ENCODE data around the gene RAB5A.
"Not testable (repeated sequence)": the region's sequence is repeated elsewhere in the genome, so short reads cannot be mapped to it uniquely, and the experiment has no call there.

Gene RAB5A, protein sequence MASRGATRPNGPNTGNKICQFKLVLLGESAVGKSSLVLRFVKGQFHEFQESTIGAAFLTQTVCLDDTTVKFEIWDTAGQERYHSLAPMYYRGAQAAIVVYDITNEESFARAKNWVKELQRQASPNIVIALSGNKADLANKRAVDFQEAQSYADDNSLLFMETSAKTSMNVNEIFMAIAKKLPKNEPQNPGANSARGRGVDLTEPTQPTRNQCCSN

GRCh38 chr3:19946832-19947548, at the start of gene RAB5A:
Gene RAB5A, plus strand, starts transcription at chr3:19947097. Its CDS starts 3,802 bp downstream, at chr3:19950899.
- DNase-seq, result peak; percentile 97 to 98

GRCh38 chr3:19898721-19899120, 48.2 kb upstream of the RAB5A start:
- DNase-seq, result no peak

GRCh38 chr3:19899264-19899663, 47.6 kb upstream of the RAB5A start:
- DNase-seq, result no peak

DNA sequence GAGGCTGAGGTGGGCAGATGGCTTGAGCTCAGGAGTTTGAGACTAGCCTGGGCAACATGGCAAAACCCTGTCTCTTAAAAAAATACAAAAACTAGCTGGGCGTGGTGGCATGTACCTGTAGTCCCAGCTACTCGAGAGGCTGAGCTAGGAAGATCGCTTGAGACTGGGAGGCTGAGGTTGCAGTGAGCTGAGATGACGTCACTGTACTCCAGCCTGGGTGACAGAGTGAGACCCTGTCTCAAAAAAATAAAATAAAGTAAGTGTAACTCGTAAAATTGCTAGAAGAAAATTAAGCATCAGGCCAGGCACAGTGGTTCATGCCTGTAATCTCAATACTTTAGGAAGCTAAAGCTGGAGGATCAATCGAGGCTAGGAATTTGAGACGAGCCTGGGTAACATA, 47.1 kb upstream of the RAB5A start:
- DNase-seq, result not testable (repeated sequence)

DNA sequence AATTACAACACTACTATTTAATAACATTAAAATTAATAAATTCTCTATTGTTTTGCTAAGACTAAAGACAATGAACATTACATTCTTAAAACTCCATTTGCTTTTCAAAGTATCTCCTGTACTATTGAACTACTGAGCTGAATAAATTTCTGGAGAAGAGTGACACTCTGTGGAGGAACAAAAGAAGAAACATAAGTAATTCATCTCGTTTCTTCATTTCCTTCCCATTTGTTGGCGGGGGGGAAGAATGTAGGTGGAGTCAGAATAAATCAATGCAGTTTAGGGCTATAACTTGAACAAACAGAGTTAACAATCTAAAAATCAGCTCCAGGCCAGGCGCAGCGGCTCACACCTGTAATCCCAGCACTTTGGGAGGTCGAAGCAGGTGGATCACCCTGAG, 45.6 kb upstream of the RAB5A start:
- DNase-seq, result no peak

DNA sequence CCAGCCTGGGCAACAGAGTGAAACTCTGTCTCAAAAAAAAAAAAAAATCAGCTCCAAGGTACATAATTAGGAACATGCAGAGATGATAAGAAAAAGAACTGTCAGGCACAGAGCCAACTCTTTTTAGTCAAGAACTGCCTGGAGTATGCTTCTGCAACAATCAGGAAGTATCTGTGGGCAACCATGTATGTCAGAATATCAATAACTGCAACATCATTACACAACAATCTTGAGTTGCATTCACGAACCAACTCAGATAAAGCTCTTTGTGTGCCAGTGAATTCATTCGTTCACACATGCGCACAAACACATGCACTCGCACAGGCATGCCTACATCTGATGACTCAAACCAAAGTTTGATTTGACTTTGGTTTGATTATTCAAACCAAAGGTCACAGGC, 45.0 kb upstream of the RAB5A start:
- DNase-seq, result no peak

- DNase-seq, result no peak
Measured at GRCh38 chr3:19903649-19904048, 43.2 kb upstream of the RAB5A start.

GRCh38 chr3:19907523-19907922, 39.4 kb upstream of the RAB5A start:
- no peak for DNase-seq

GRCh38 chr3:19911452-19911851, 35.4 kb upstream of the RAB5A start:
- DNase-seq, result no peak

- DNase-seq, result no peak
Measured at GRCh38 chr3:19917167-19917566, 29.7 kb upstream of the RAB5A start.

- DNase-seq, result no peak
Measured at GRCh38 chr3:19920401-19921080, 26.4 kb upstream of the RAB5A start.

- DNase-seq, result no peak
Measured at GRCh38 chr3:19931180-19931692, 15.7 kb upstream of the RAB5A start.

- DNase-seq, result no peak
Measured at GRCh38 chr3:19931767-19932188, 15.1 kb upstream of the RAB5A start.

- DNase-seq, result no peak
Measured at GRCh38 chr3:19932422-19932821, 14.5 kb upstream of the RAB5A start.

GRCh38 chr3:19934098-19934566, 12.8 kb upstream of the RAB5A start, which contains the start of gene EFHB:
Gene EFHB, minus strand, starts transcription at chr3:19934217. Its CDS starts 199 bp downstream, at chr3:19934018.
- peak; percentile 18 to 58 for DNase-seq

DNA sequence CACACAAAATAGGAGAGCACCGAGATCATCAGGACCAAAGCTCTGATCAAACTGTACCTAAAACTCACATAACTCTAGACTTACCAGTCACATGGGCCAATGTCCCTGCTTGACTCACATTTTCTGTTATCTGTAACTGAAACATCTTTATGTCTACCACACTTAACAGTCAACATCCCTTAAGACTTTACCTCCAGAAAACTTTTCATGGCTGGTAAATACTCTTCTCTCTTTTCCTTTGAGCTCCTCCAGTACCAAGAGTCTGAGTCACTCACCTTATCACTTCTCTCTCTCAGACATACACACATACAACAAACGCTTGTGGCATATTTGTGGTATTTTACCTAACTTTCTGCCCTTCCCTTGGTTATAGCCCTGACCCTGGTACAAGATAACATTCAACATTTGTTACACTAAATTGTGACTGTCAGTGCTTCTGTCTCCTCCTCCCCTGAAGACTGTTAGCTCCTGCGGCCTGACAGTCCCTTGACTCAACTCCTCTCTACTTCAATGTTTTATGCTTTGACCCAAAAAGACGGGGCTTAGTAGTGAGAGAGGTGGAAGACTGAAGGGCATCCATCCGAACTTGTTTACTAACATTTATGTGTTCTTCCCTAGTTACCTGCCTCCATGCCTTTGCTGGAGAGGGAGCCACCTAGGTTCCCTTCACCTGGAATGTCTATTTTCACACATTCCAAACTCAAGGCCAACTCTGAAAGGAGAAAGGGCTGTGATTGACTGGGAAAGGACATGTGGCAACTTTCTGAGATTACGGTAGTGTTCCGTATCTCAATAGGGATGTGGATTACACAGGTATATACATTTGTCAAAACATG, 9.2 kb upstream of the RAB5A start:
- DNase-seq, result no peak

DNA sequence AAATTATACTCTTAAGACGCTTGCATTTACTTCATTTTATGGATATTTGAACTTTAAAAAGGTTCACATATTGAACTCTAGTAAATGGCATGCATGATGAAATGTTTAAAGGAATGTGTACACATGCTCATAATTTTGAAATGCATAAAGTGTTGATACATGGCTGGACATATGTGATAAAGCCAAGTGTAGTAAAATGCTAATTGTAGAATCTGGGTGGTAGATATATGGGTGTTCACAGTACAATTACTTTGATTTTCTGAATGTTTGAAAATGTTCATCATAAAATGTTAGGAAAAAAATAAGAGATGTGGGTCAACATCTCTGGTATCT, 8.6 kb upstream of the RAB5A start:
- DNase-seq, result no peak

GRCh38 chr3:19940643-19941042, 6.3 kb upstream of the RAB5A start:
- no peak for DNase-seq

DNA sequence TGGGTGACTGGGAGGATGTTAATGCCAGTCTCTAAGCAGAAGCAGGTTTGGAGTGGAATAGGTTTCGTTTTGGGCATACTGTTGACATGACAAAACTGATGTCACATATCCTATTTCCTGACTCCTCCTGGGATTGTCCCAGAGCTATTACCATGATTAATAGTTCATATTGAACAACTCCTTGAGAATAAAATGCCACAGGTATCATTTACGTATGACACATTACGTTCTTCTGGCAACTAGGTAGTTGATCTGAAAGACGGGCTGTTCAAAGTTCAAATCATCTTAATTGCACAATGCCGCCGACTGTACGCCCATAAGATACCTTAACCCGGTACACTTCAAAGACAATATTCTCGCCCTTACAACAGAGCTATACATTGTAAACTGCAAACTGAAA, 1.4 kb upstream of the RAB5A start:
- no peak for DNase-seq

DNA sequence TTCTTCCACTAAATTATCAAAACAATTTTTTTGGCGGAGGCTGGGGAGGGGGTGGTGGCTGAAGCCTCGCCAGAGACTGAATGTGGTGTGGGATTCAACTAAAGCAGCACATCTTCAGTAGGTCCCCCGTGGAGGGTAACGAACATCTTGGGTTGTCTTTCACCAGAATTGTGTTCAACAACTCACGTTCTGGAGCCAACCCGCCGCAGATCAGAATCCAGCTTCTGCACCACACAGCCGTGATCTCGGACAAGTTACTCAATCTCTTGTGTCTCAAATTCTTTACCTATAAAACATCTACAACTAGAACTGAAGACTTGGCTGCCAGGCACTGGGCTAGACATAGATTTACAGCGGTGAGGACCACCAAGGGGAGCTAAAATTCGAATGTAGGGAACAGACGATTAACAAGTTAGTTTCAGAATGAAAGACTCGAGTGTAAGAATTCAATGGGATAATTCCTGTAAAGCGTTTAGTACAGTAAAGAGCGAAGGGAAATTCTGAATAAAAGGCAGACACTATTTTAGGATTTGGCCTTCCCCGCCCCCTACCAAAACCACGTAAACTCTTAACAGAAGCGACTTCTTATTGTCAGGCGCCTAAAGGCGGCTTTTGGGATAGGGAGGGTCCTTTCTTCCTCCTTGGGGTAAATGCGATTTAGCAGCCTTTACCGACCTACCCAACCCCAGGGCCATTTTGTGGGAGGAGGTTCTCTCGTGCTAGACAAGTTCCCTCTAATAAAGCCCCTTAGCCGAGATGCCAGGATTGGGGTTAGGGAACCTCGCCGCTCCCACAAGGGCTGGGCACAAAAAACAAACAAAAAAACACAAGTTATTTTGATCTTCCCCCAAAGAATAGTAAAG, 697 bp upstream of the RAB5A start:
- no peak for DNase-seq

DNA sequence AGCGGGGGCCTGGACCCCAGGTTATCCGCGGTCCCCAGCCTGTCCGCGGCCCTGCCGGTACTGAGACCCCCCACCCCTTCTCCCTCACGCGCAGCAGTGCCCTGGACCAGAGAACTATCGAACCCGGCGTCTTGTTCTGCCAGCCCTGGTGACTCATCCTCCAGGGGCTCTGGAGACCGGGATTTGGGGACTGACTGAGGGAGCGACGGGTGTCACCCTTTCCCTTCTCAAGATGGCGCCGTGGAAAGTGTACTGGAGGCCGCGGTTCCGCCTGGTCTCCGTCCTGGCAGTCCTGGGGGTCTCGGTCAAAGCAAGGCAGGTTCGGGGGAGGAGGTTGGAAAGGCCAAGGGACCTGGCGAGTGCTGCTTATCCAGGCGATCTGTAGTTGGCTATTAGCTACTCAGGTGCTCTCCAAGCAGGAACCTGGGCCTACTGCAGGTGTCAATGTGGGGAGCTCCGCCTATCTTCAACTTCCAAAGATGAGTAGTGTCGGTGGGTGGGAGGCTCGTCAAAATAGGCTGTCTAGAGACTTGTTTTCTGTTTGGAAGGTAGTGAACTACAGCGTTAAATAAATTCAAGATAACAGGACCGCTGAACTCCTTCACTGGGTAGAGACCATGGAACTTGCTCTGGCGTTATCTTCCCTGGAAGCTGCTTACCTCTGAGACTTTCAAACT, 790 bp downstream of the RAB5A start:
- DNase-seq, result peak; percentile 61 to 62
